ENCODE results near the gene AFAP1.
"Not testable (repeated sequence)": the region's sequence is repeated elsewhere in the genome, so short reads cannot be mapped to it uniquely, and the experiment has no call there.

The AFAP1 gene

DNA sequence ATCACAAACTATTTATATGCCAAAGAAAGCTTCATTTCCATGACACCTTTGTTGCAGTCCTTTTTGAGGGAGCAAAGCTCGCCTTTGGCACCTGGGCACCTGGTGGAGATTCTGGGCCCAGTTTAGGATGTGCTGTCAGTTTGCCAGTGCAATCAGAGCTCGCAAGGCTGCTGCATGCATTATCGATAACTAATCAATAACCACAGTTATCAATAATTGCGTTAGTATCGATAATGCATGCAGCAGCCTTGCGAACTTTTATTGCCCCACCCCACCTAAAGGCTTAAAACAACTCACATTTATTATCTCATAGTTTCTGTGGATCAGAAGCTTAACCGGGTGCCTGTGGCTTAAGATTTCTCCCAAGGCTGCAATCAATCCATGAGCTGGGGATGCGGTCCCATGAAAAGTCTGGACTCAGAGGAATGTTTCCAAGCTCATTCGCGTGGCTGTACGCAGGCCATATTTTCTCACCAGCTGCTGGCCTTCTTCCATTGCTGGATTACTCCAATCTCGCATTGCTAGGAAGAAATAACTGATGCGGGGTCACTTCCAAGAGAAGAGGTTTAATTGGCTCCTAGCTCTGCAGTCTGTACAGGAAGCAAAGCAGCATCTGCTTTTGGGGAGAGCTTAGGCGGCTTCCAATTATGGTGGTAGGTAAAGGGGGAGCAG lies 6.2 kb upstream of the AFAP1 start:
- no peak for DNase-seq

DNA sequence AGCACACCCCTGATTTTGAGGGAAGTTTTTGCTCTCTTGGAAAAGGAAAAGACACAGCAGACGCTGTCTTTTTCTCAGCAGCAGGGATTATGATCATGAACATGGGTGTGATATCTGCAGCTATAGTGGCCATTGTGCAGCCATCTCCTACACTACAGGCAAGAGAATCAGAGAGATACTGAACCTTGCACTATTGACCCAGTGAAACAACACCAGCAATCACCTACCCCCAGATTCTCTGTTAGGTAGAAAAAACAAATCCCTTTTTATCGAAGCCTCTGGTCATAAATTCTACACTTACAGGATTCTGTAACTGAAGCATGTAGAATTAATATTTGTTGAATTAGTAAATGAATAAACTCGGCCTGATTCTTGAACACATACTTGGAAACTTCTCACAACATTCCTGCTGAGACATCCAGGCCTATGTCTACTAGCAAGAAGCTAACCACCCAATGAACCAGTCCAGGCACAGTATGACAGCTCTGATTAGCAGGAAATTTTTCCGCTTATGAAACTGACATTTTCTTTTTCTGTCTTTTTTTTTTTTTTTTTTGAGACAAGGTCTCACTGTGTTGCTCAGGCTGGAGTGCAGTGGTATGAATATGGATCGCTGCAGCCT lies 5.0 kb upstream of the AFAP1 start:
- no peak for DNase-seq

DNA sequence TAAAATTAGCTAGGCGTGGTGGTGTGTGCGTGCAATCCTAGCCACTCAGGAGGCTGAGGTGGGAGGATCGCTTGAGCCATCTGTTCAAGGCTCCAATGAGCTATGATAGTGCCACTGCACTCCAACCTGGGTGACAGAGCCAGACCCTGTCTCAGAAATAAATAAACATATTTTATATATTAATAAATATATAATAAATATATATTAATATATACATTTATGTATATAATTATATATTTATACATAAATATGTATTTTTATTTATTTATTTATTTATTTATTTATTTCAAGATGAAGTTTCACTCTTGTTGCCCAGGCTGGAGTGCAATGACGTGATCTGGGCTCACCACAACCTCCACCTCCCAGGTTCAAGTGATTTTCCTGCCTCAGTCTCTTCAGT lies 4.0 kb upstream of the AFAP1 start:
- DNase-seq: not testable (repeated sequence)

DNA sequence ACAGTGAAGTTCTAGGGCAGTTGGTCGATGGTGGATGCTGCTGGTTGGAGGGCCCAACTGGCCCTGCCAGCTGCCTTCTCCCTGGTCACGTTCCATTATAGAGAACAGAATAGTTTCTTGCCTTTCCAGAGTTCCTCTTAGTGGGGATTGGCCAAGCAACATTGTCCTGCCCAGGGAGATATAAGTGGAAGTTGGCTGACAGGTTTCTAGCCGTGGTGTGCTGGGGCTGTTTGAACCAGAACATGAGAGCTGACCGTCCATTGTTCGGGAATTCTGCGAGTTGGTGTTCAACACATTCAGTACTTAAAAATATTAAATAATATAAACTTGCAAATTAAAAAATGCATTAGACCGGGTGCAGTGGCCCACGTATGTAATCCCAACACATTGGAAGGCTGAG lies 3.5 kb upstream of the AFAP1 start:
- no peak for DNase-seq

DNA sequence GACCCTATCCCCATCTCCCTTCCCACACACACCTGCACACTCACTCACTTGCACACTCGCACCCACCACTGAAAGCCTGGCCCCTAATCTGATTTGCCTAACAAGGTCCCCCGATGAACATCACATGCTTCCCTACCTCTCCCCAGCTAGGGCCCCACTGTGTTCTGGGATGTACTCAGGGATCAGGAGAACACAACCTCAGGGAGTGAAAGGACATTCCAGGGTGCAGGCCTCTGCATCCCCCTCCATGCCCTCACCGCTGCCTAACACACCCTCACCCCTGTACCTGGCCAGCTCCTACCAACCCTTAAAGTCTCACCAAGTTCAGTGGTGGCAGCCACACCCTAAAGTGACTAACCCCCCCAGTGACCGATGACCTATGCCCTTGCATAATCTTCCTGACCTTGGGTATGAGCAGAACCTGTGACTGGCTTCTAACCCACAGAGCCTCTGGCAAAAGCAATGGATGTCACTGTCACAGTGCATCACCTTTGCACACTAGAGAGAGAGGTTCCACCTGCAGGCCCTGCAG lies 2.4 kb upstream of the AFAP1 start:
- no peak for DNase-seq

DNA sequence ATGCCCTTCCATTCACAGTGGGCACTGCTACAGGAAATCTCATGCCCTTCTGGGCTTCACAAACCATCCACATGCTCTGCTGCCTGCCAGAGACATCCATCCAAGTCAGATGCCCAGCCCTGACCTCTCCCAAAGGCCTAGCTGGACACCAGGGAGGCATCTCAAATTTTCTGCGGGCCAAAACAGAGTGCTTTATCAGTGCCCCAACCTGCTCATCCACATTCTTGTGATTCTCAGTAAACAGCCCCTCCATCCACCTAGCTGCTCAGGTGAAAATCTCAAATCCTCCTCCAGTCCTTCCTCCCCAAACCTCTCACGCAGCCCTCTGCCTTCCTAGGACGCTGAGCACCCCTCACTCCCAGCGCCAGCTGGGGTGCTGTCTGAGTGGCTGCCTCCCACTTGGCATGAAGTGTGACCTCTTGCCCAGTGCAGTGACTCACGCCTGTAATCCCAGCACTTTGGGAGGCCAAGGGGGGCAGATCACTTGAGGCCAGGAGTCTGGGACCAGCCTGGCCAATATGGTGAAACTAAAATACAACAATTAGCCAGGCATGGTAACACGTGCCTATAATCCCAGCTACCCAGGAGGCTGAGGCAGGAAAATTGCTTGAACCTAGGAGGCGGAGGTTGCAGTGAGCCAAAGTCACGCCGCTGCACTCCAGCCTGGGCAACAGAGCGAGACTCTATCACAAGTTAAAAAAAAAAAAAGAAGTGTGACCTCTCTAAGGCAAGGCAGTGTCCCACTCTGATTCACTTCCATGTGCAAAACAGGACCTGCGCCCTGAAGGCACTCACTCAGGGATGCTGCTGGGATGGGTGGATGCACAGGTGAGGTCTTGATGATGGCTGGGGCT lies 1.7 kb upstream of the AFAP1 start:
- DNase-seq: no peak

DNA sequence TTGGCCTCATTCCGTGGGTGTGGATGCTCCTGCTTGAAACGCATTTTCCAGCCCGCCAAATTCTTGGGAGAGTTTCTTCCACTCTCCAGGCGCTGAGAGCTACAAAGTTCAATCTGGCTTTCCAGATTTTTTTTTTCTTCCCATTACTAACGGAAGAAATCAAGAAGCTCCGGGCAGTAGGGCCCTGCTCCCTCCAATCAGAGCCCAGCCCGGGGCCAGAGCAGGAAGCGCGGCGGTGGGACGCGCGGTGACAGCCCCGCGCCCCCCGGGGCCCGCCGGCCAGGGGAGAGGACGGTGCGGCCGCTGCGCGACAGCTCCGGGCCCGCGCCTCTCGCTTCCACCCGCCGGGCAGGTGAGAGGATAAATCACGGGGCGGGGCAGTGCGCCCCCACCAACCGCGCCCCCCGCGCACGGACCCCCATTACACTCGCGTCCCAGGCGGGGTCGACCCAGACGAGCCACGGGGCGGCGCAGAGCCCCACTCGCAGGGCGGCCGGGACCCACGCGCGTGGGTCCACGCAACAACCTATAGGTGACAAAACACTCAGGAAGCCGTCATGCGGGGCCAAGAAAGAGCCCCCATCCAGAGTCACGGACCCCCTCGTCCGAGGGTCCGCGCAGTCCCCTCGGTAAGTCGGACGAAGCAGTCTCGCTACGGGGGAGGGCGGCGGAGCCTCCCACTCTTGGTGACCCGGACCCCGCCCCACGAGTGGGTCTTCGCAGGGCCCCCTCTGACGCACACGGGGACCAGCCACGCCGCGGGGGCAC lies 868 bp downstream of the AFAP1 start:
- no peak for DNase-seq

DNA sequence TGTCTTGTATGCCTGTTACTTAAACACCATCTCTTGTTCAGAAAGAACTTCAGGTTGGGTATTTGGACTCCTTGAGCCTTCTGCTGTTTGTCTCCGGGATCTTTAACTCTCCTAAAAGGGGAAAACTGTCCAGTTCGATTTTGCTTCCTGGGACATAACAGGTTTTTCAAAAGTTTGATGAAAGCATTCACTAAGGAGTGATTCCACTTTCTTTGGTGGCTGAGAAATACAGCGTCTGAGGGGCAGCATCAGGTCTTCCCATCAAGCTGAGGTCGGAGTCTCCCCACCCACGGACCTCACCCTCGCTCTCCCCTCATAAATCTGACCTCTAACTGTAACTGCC lies 1.4 kb downstream of the AFAP1 start:
- DNase-seq: no peak

DNA sequence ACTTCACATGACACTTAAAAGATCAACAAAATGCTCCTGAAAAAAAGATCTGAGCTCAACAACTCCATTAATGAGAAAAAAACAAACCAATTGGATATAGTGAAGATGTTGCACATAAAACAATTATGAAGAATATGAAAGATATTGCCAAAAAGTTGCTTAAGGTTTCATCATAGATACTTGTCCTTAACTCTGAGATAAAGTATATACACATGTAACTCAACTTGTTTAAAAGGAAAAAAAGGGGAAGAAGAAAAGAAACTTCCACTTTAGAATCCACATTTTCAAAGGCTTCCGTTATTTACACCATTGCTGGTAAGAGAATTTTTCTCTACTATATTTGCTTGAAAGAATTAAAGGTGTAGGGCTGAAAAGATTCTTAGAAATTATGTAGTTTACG lies 2.7 kb downstream of the AFAP1 start:
- no peak for DNase-seq

DNA sequence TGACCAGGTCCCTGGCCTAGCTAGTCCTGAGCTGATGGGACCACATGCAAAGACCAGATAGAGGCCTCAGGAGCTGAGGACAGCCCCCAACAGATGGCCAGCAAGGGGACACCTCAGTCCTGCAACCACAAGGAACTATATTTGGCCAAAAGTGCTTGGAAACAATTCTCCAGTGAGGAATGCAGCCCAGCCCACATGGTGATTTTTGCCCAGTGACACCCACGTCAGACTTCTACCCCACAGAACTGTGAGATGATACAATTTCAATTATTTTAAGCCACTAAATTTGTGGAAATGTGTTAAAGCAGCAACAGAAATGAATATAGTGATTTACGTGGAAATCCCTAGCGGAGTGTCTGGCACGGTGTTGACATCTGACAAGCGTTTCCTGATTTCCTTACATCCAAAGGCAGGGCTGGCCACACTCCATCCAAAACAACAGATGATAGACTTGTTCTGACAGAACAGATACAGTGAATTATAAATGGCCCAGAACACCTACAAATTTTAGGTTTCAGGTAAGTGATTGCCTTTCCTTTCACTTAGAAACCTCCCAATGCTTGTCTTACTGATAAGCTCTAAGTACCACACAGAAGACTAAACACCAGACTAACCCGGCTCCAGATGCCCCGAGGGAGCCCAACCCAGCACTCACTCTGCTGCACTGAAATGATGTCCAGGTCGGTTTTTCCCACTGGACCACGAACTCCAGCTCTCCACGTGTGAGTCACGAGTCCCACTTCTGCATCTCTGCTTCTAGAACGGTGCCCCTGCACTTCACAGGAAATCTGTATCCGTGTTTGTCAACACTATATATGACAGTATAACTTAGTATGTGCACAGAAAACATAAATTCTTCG lies 5.8 kb downstream of the AFAP1 start:
- no peak for DNase-seq

DNA sequence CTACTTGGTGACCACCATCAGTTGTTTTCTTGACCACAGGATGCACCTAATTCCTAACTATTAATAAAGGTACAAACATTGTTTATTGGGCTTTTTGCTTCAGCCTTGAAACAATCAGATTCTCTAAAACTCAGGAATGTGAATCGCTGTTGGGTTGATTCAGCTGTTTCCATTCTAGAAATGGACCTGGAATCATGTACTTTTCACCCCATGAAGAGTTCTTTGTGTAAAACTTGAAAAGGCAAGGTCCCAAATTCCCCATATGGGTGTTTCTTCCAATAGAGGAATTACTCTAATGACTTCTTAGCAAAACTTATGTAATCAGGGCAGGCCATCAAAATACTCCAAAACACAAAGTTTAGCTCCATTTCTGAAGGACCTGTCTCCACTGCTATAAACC lies 7.4 kb downstream of the AFAP1 start:
- DNase-seq: no peak

DNA sequence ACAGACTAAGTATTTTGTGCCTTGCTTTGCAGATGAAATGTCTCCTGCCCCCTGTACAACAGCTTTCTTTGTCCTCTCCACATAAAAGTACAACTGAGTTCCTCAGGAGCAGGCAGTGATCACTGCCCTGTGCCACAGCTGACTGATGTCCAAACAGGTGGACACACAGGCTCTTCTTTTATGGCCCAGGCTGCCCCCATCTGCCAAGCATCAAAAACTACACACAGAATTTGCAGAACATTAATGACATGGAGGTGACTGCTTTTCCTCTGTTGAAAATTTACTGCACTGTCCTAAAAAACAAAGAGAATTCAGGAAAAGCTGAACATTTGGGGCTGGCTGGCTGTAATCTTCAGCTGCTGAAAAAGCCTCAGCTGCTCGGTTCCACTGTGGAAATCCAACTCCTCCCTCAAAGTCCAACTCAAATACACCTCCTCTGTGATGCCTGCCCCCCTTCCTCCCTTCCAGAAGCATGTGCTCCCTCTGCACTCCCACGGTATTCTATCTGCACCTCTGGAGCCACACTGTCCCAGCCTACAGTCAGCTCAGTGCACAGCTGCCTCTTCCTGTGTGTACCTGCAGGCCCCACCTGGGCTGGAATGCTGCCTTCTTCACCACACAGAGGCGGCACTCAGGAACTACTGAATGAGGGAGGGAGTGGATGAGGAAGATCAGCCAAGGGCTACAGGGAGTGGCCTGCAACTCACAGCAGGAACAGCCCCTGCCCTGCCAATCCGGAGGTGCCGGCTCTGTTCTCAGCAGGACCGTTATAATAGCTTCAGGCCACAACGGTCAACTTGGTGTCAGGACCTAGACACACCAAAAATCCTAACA lies 10.3 kb downstream of the AFAP1 start:
- peak; percentile 22 for DNase-seq

DNA sequence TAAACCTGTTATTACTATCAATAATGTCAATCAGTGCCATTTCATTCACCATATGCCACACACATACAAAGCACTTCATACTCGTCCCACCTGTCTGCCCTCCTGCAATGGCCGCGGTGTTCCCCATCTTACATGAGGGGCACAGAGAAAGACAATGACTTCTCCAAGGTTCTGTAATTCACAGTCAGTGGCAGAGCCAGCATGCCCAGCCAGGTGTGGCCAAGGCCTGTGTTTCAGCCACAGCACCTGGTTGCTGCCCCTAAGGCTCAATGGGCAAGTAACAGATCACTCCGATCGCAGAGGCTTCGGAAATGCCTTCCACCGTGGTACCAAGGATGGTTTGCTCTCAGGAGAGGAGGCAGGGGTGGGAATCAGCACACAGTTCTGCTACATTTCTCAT lies 10.9 kb downstream of the AFAP1 start:
- no peak for DNase-seq

DNA sequence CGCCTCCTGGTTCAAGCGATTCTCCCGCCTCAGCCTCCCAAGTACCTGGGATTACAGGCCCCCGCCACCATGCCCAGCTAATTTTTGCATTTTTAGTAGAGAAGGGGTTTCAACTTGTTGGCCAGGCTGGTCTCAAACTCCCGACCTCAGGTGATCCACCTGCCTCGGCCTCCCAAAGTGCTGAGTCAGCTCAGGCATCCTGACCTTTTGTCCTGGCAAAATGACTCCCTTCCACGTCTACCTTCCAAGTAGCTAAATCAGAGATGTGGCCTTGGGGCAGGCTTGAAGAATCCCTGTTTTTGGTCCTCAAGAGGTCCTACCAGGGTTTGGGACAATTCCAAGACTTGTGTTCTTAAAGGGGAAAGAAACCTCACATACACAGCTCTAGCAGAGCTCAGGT lies 12.8 kb downstream of the AFAP1 start:
- DNase-seq: no peak

DNA sequence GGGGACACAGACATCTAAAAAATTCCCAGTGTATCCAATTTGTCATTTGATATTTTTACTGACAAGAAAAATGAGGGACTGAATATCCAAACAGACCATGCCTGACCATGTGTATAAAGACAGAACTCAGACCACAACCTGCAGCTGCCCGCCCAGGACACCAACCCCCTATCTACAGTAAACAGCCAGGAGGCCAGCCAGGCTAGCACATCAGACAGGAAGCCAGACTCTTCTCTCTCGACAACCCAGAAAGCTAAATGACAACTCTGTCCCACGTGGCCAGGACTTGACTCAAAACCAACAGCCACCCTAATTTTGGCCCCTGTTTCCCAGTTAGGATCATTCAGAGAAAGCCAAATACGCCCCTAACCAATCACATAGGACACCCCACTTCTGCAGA lies 15.1 kb downstream of the AFAP1 start:
- no peak for DNase-seq

DNA sequence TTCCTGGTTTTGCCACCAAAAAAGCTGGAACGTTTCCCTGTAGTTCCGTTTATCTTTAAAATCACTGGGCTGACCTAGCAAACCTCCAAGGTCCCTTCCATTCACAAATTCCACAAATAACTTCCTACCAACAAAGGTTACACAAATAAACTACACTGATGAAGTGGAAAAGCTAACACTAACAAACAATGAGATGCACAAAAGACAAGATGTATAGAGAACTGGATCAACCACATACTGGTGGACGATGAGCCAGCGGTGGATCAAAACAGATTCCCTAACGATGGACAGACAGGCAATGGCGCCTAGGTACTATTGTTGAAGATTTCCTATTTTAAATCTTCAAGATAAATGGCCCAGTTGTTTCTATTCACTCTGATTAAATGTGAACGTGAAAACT lies 15.5 kb downstream of the AFAP1 start:
- DNase-seq: no peak

DNA sequence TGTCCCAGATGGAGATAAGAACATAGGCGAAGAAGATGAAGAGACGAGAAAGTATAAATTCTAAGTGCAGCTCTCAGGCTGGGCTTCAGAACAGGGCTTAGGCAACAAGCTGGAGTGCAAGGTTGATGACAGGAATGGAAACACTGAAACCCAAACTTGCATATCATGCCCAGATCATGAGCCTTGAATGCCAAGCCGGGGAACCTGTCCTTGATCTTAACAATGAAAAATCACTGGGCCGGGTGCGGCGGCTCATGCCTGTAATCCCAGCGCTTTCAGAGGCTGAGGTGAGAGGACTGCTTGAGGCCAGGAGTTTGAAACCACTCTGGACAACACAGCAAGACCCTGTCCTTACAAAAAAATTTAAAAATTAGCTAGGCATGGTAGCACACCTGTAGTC lies 17.2 kb downstream of the AFAP1 start:
- DNase-seq: no peak

DNA sequence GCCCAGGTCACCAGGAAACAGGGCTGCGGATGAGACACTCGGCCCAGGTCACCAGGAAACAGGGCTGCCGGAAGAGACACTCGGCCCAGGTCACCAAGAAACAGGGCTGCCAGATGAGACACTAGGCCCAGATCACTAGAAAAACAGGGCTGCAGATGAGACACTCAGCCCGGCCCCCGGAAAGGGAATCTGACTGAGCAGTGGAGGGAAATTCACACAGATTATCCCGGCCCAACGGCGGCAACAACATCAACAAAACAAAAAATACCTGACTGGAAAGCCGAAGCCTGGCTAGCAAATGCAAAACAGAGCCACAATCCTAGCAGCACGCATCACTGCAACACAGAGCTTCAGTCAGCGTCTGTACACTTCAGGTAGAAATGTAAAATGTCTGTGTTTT lies 20.7 kb downstream of the AFAP1 start:
- no peak for DNase-seq

DNA sequence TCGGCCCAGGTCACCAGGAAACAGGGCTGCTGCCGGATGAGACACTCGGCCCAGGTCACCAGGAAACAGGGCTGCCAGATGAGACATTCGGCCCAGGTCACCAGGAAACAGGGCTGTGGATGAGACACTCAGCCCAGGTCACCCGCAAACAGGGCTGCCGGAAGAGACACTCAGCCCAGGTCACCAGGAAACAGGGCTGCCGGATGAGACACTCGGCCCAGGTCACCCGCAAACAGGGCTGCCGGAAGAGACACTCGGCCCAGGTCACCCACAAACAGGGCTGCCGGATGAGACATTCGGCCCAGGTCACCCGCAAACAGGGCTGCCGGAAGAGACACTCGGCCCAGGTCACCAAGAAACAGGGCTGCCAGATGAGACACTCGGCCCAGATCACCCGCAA lies 21.5 kb downstream of the AFAP1 start:
- not testable (repeated sequence) for DNase-seq

DNA sequence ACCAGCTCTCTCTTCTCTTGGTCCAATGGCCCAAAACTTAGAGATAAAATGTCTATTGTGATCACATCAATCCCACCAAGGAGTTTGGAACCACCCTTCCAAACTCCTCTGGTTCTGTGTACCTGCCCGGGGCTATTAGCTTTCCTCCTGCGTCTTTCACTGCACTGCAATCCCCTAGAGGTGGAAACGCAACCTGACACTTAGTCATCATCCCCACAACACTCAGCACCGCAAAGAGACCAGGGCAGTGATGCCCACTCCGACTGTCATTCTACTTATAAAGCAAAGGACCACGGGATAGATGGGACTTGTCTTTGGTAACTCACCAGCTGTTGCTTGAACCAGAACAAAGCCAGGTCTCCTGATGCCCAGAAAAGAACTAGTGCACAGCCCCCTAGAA lies 22.0 kb downstream of the AFAP1 start:
- no peak for DNase-seq

DNA sequence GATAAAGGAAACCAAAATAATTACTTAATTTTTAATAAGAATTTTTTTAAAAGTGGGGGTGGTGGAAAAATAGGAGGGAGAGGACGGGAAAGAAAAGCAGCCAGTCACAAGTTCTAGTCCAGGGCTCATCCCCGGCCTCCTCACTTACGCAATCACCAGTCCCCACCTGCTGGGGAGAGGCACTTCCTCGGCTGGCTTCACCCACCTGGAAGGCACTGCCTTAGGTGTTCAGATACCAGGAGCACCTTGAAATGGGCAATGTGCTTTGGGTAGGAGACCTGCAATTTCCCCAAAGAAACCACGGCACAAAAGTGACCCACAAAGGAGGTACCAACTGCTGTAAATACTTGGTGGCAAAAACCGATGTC lies 23.8 kb downstream of the AFAP1 start:
- no peak for DNase-seq

Measured in midbrain (tissue), 1 donor.